Measurements from ENCODE around the gene GOLGA2.
A peak's percentile ranks its signal among the peaks of the same experiment; 100 is the strongest.

GOLGA2 gene, protein sequence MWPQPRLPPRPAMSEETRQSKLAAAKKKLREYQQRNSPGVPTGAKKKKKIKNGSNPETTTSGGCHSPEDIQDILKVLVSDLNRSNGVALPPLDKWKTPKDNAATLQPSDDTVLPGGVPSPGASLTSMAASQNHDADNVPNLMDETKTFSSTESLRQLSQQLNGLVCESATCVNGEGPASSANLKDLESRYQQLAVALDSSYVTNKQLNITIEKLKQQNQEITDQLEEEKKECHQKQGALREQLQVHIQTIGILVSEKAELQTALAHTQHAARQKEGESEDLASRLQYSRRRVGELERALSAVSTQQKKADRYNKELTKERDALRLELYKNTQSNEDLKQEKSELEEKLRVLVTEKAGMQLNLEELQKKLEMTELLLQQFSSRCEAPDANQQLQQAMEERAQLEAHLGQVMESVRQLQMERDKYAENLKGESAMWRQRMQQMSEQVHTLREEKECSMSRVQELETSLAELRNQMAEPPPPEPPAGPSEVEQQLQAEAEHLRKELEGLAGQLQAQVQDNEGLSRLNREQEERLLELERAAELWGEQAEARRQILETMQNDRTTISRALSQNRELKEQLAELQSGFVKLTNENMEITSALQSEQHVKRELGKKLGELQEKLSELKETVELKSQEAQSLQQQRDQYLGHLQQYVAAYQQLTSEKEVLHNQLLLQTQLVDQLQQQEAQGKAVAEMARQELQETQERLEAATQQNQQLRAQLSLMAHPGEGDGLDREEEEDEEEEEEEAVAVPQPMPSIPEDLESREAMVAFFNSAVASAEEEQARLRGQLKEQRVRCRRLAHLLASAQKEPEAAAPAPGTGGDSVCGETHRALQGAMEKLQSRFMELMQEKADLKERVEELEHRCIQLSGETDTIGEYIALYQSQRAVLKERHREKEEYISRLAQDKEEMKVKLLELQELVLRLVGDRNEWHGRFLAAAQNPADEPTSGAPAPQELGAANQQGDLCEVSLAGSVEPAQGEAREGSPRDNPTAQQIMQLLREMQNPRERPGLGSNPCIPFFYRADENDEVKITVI

DNA sequence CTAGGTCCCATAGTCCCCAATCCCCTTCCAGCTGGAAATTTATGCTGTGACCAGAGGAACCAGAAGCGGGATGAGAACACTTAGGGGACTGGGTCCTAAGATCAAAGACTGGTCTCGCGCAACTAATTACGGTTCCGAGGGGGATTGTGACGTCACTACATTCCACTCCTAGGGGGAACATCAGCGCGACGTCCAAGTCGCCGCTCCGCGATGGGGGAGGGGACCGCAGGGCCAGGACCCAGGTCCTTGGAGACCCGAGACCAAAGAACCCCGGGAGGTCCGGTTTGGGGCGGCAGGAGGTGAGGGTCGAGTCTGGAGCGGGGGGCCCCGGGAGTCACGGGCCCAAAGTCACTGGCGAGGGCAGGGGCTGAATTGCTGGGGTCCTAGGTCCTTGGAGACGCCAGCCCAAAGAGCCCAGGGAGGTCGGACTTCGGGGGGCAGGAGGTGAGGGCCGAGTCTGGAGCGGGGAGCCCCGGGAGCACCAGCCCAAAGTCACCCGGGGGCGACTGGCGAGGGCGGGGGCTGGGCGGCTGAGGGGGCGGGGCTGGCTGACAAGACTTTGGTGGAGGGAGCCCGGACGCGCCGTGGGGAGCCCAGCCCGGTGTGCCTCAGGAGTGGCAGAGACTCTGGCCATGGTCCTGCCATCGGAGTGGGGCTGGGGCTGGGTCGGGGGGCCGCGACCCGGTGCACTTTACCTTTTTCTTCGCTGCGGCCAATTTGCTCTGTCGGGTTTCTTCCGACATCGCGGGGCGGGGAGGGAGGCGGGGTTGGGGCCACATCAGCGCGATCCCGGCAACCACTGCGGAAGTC lies at the start of gene GOLGA2:
TSS of gene GOLGA2 (minus strand) at position 810 of the 810 bp plus-strand sequence. CDS start at position 779, 31 bp downstream.
- H3K36me3 ChIP-seq (ENCODE audit: insufficient read depth, insufficient read length, low read length), result peaks cover 46% of the 10 kb centered on the region
- H3K27me3 ChIP-seq (ENCODE audit: insufficient read depth, insufficient read length), result no peaks in the 10 kb centered on the region
- H3K9me3 ChIP-seq (ENCODE audit: insufficient read depth, low read length), result no peaks in the 10 kb centered on the region
- H3K4me3 ChIP-seq (ENCODE audit: insufficient read length, low read depth), result peak within 1 kb of the TSS; percentile 85
- peak within 1 kb of the TSS; percentile 96 for H3K9ac ChIP-seq (ENCODE audit: insufficient read length, low read depth)
- no peak for DNase-seq (ENCODE audit: low read depth, low spot score)
- peaks cover 16% of the 10 kb centered on the region for H3K4me1 ChIP-seq (ENCODE audit: insufficient read depth, insufficient read length)
- TF ChIP-seq SUZ12 (IDR thresholded peaks at IDR 0.05; ENCODE audit: extremely low read depth, insufficient read depth, insufficient read length) (no peak), YY1 (IDR thresholded peaks at IDR 0.05; ENCODE audit: insufficient read depth, insufficient read length) (no peak), ZNF274 (IDR thresholded peaks at IDR 0.05; ENCODE audit: low read depth, low read length) (no peak)

DNA sequence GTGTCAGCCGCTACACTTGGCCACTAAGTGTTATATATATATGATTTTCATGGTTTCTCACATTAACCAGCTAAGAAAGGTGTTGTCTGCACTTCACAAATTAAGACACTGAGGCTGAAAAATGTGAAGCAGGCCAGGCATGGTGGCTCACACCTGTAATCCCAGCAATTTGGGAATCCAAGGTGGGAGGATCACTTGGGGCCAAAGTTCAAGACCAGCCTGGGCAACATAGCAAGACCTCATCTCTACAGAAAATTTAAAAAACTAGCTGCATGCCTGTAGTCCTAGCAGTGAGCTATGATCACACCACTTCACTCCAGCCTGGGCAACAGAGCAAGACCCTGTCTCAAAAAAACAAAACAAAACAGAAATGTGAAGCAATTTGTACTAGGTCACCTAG lies 48.6 kb upstream of the GOLGA2 start:
- Histone ChIP-seq H3K9me3 (ENCODE audit: insufficient read depth, low read length) (no peaks in the 10 kb centered on the region), H3K4me3 (ENCODE audit: insufficient read length, low read depth) (no peak overlapping the region), H3K4me1 (ENCODE audit: insufficient read depth, insufficient read length) (no peaks in the 10 kb centered on the region), H3K9ac (ENCODE audit: insufficient read length, low read depth) (no peak overlapping the region), H3K27me3 (ENCODE audit: insufficient read depth, insufficient read length) (no peaks in the 10 kb centered on the region), H3K36me3 (ENCODE audit: insufficient read depth, insufficient read length, low read length) (peaks cover 59% of the 10 kb centered on the region)
- no peak for TF ChIP-seq YY1 (IDR thresholded peaks at IDR 0.05; ENCODE audit: insufficient read depth, insufficient read length)
- TF ChIP-seq SUZ12 (IDR thresholded peaks at IDR 0.05; ENCODE audit: extremely low read depth, insufficient read depth, insufficient read length), result no peak
- DNase-seq (ENCODE audit: low read depth, low spot score), result no peak

DNA sequence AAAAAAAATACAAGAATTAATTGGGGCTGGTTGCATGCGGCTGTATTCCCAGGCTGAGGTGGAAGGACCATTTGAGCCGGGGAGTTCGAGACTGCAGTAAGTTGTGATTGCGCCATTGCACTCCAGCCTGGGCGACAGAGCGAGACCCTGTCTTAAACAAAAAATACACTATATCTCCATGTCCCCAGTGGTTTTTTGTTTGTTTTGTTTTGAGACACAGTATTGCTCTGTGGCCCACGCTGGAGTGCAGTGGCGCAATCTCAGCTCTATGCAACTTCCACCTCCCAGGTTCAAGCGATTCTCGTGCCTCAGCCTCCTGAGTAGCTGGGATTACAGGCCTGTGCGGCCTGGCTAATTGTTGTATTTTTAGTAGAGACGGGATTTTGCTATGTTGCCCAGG lies 48.0 kb upstream of the GOLGA2 start:
- H3K4me3 ChIP-seq (ENCODE audit: insufficient read length, low read depth), result peak overlapping the region; percentile 81
- no peaks in the 10 kb centered on the region for H3K9me3 ChIP-seq (ENCODE audit: insufficient read depth, low read length)
- H3K4me1 ChIP-seq (ENCODE audit: insufficient read depth, insufficient read length), result no peaks in the 10 kb centered on the region
- no peak for TF ChIP-seq YY1 (IDR thresholded peaks at IDR 0.05; ENCODE audit: insufficient read depth, insufficient read length)
- no peak for TF ChIP-seq SUZ12 (IDR thresholded peaks at IDR 0.05; ENCODE audit: extremely low read depth, insufficient read depth, insufficient read length)
- no peak for TF ChIP-seq ZNF274 (IDR thresholded peaks at IDR 0.05; ENCODE audit: low read depth, low read length)
- H3K36me3 ChIP-seq (ENCODE audit: insufficient read depth, insufficient read length, low read length), result peaks cover 53% of the 10 kb centered on the region
- no peaks in the 10 kb centered on the region for H3K27me3 ChIP-seq (ENCODE audit: insufficient read depth, insufficient read length)
- no peak for DNase-seq (ENCODE audit: low read depth, low spot score)
- H3K9ac ChIP-seq (ENCODE audit: insufficient read length, low read depth), result peak overlapping the region; percentile 92

DNA sequence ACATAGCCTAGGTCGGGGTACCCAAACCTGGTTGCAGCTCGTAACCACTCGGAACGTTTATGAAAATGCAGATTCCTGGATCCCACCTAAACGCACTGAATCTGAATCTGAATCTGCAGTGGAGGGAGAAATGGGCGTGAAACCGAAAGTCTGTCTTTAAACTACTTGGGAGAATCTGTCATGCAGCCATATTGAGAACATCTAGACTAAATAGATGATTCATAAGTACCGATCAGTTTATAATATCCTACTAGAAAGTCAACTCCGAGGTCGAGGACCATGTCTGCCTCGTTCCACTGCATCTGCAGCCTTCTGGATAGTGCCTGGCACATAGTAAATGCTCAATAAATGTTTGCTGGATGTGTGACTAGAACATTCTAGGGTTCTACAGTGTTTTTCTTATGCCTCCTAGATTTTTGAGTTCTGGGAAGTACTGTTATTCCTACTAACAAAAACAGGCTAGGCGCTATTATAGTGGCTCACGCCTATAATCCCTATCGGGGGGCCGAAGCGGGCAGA lies 47.5 kb upstream of the GOLGA2 start:
- Histone ChIP-seq H3K36me3 (ENCODE audit: insufficient read depth, insufficient read length, low read length) (peaks cover 48% of the 10 kb centered on the region), H3K4me1 (ENCODE audit: insufficient read depth, insufficient read length) (no peaks in the 10 kb centered on the region), H3K27me3 (ENCODE audit: insufficient read depth, insufficient read length) (no peaks in the 10 kb centered on the region), H3K9ac (ENCODE audit: insufficient read length, low read depth) (peak overlapping the region; percentile 92), H3K4me3 (ENCODE audit: insufficient read length, low read depth) (peak overlapping the region; percentile 81), H3K9me3 (ENCODE audit: insufficient read depth, low read length) (no peaks in the 10 kb centered on the region)
- DNase-seq (ENCODE audit: low read depth, low spot score), result no peak
- no peak for TF ChIP-seq ZNF274 (IDR thresholded peaks at IDR 0.05; ENCODE audit: low read depth, low read length)
- no peak for TF ChIP-seq SUZ12 (IDR thresholded peaks at IDR 0.05; ENCODE audit: extremely low read depth, insufficient read depth, insufficient read length)
- no peak for TF ChIP-seq YY1 (IDR thresholded peaks at IDR 0.05; ENCODE audit: insufficient read depth, insufficient read length)

DNA sequence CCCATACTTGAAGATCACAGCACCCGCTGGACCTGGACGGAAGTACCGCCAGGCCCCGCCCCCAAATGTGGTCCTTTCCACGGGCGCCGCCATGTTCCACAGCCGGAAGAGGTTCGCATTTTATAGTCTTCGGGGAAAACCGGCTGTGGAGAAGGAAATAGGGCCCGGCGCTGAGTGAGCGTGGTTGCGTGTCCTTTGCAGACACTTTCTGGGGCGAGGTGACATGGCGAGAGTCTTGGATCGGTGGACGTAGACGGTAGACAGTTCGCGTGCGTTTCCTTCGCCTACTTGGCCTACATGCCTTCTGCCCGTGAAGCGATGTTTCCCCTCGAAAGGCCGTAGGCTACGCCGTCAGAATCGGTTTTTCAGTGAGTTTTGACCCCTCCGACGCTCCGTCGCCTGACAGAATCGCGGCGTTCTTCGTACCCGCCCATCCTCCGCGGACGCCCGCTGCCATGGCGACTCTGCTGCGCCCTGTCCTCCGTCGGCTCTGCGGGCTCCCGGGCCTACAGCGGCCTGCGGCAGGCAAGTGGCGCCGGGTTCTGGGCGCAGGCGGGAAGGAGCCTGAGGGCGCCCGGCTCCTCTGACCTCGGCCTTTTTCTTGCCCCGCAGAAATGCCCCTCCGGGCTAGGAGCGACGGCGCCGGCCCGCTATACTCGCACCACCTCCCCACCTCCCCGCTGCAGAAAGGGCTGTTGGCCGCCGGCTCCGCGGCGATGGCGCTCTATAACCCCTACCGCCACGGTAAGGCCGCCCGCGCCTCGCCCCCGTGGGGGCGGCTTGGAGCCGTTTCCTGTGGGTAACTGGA lies 46.8 kb upstream of the GOLGA2 start, which contains the start of the genes COQ4 and TRUB2:
TSS of gene COQ4 (plus strand) at position 436 of the 808 bp plus-strand sequence. CDS start at position 456, 20 bp downstream.
TSS of gene TRUB2 (minus strand) at position 44 of the 808 bp plus-strand sequence. CDS start at position 5, 39 bp downstream.
- H3K36me3 ChIP-seq (ENCODE audit: insufficient read depth, insufficient read length, low read length), result peaks cover 45% of the 10 kb centered on the region
- H3K9me3 ChIP-seq (ENCODE audit: insufficient read depth, low read length), result no peaks in the 10 kb centered on the region
- peak within 1 kb of the TSS; percentile 92 for H3K9ac ChIP-seq (ENCODE audit: insufficient read length, low read depth)
- TF ChIP-seq SUZ12 (IDR thresholded peaks at IDR 0.05; ENCODE audit: extremely low read depth, insufficient read depth, insufficient read length), result no peak
- TF ChIP-seq YY1 (IDR thresholded peaks at IDR 0.05; ENCODE audit: insufficient read depth, insufficient read length), result peak; percentile 93
- H3K27me3 ChIP-seq (ENCODE audit: insufficient read depth, insufficient read length), result no peaks in the 10 kb centered on the region
- peak within 1 kb of the TSS; percentile 81 for H3K4me3 ChIP-seq (ENCODE audit: insufficient read length, low read depth)
- H3K4me1 ChIP-seq (ENCODE audit: insufficient read depth, insufficient read length), result no peaks in the 10 kb centered on the region
- DNase-seq (ENCODE audit: low read depth, low spot score), result peak; percentile 92

Data from NT2/D1 (cell line).